ENCODE measurements around the gene TRIM28.

The TRIM28 gene

DNA sequence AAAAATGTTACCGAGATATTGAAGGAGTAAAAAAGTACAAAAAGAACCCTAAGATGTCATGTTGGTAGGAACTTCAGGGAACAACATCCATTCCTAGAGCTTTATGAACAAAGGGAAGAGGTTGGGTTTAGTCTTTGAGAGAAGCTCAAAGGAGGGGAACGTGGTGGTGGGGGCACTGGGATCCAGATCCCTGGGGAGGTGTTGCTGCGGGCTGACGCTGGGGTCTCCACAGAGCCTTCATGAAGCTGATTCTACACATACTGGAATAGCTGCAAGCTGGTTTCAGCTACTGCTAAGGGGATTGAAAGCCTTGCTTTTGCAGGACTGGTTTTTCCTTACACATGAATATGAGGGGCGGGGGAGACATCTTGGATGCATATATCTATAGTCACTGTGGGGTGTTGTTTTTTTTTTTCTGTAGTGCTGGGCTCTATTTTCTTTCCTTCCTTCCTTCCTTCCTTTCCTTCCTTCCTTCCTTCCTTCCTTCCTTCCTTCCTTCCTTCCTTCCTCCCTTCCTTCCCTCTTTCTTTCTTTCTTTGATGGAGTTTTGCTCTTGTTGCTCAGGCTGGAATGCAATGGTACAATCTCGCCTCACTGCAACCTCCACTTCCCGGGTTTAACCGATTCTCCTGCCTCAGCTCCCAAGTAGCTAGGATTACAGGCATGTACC is 35.7 kb downstream of the TRIM28 start:
- H3K4me3 ChIP-seq (ENCODE audit: low read depth in 1 of 2, low read length in 2 of 2), result no peak overlapping the region
- H3K36me3 ChIP-seq (ENCODE audit: insufficient read depth, low read length), result peaks cover 22% of the 10 kb centered on the region
- no peak overlapping the region for H3K27ac ChIP-seq (ENCODE audit: low read depth, low read length)
- no peaks in the 10 kb centered on the region for H3K9me3 ChIP-seq (ENCODE audit: low read length)
- H3K27me3 ChIP-seq (ENCODE audit: control insufficient read depth in 1 of 2, insufficient read depth in 2 of 2, low read length in 2 of 2), result no peaks in the 10 kb centered on the region
- peaks cover 13% of the 10 kb centered on the region for H3K4me1 ChIP-seq (ENCODE audit: insufficient read depth, low read length)
- no peak overlapping the region for H3K9ac ChIP-seq (ENCODE audit: low read length)

DNA sequence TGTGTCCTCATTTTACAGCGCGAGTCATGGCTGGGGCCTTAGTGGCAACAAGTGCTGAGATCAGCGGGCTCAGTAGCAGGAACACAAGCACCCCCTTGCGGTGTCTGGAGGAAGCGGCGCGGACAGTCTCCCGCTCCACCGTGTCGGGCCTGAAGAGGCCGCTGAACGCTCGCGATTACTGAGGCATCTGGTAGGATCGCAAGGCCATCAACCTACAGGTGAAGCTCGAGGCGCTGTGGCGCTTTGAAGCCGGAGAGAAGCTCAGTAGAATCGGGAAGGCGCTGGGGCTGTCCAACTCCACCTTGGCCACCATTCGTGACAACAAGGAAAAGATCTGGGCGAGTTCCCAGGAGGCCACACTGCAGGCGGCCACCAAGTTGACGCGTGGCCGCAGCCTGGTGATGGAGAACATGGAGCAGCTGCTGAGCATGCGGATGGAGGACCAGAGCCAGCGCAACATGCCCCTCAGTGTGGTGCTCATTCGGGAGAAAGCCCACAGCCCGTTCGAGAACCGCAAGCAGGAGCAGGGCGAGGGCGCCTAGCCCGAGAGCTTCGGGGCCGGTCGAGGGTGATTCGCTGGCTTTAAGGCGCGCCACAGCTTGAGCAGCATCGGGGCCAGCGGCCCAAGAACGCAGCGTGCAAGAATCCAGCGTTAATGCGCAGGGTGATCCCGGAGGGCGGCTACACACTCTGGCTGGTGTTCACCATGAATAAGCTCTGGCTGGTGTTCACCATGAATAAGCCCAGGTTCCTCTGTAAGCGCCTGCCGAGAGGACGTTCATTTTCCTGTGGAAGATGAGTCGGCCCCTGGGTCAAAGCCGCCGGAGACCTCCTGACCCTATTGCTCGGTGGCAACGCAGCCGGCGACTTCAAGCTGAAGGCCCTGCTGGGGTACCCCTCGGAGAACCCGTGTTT is 37.6 kb downstream of the TRIM28 start:
- no peaks in the 10 kb centered on the region for H3K27me3 ChIP-seq (ENCODE audit: control insufficient read depth in 1 of 2, insufficient read depth in 2 of 2, low read length in 2 of 2)
- no peaks in the 10 kb centered on the region for H3K9me3 ChIP-seq (ENCODE audit: low read length)
- H3K27ac ChIP-seq (ENCODE audit: low read depth, low read length), result peak overlapping the region; percentile 78
- H3K4me1 ChIP-seq (ENCODE audit: insufficient read depth, low read length), result peaks cover 13% of the 10 kb centered on the region
- peak overlapping the region; percentile 21 for H3K9ac ChIP-seq (ENCODE audit: low read length)
- H3K4me3 ChIP-seq (ENCODE audit: low read depth in 1 of 2, low read length in 2 of 2), result peak overlapping the region in 1 of 2 donors; percentile 37
- peaks cover 22% of the 10 kb centered on the region for H3K36me3 ChIP-seq (ENCODE audit: insufficient read depth, low read length)

DNA sequence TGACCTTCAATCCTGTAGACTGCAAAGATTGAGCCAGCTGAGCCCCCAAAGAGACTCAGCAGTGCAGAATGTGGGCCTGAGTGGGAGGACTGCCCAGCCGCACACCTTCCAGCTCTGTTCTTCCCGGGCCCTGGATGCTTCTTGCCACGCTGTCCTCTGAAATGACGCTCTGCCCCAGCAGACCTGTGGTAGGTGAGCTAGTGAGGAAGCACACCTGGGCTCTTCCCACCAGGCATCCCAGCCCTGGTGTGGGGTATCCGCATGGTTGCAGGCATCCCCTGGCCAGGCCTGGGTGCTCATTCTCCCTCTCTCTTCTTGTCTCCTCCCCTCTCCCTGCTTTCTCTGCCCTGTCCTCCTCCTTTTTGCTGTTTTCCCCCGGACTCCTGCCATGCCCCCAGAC is 39.1 kb downstream of the TRIM28 start:
- no peaks in the 10 kb centered on the region for H3K9me3 ChIP-seq (ENCODE audit: low read length)
- no peak overlapping the region for H3K27ac ChIP-seq (ENCODE audit: low read depth, low read length)
- no peak overlapping the region for H3K9ac ChIP-seq (ENCODE audit: low read length)
- H3K27me3 ChIP-seq (ENCODE audit: control insufficient read depth in 1 of 2, insufficient read depth in 2 of 2, low read length in 2 of 2), result no peaks in the 10 kb centered on the region
- H3K4me3 ChIP-seq (ENCODE audit: low read depth in 1 of 2, low read length in 2 of 2), result no peak overlapping the region
- H3K4me1 ChIP-seq (ENCODE audit: insufficient read depth, low read length), result peaks cover 13% of the 10 kb centered on the region
- peaks cover 22% of the 10 kb centered on the region for H3K36me3 ChIP-seq (ENCODE audit: insufficient read depth, low read length)

DNA sequence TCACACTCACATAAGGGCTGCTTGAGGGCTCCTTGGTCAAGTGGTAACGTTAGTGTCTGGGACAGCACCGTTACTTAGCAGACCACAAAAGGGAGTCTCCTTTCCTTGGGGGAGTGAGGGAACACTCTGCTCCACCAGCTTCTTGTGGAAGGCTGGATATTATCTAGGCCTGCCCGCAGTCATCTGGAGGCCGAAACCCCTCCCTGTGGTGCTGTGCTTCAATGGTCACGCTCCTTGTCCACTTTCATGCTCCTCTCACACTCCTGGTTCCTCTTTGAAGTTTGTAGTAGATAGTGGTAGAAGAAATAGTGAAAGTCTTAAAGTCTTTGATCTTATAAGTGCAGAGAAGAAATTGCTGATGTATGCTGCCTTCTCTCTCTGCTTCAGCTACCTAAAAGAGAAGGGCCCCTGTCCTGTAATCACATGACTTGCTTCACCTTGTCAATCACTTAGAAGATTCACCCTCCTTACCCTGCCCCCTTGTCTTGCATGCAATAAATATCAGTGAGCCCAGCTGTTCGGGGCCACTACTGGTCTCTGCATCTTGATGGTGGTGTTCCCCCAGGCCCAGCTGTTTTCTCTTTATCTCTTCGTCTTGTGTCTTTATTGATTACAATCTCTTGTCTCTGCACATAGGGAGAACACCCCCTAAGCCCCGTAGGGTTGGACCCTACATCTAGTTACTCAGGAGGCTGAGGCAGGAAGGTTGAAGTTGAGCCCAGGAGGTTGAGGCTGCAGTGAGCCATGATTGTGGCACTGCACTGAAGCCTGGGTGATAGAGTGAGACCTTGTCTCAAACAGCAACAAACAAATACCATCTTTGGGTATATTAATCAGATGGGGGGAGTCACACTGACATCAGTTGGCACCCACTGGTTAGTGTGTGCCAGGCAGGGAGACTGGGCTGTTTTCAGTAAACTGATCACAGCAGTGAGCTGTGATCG is 40.9 kb downstream of the TRIM28 start:
- Histone ChIP-seq H3K4me1 (ENCODE audit: insufficient read depth, low read length) (peaks cover 13% of the 10 kb centered on the region), H3K9ac (ENCODE audit: low read length) (no peak overlapping the region), H3K27me3 (ENCODE audit: control insufficient read depth in 1 of 2, insufficient read depth in 2 of 2, low read length in 2 of 2) (no peaks in the 10 kb centered on the region), H3K4me3 (ENCODE audit: low read depth in 1 of 2, low read length in 2 of 2) (no peak overlapping the region), H3K9me3 (ENCODE audit: low read length) (no peaks in the 10 kb centered on the region), H3K36me3 (ENCODE audit: insufficient read depth, low read length) (peaks cover 22% of the 10 kb centered on the region), H3K27ac (ENCODE audit: low read depth, low read length) (no peak overlapping the region)

DNA sequence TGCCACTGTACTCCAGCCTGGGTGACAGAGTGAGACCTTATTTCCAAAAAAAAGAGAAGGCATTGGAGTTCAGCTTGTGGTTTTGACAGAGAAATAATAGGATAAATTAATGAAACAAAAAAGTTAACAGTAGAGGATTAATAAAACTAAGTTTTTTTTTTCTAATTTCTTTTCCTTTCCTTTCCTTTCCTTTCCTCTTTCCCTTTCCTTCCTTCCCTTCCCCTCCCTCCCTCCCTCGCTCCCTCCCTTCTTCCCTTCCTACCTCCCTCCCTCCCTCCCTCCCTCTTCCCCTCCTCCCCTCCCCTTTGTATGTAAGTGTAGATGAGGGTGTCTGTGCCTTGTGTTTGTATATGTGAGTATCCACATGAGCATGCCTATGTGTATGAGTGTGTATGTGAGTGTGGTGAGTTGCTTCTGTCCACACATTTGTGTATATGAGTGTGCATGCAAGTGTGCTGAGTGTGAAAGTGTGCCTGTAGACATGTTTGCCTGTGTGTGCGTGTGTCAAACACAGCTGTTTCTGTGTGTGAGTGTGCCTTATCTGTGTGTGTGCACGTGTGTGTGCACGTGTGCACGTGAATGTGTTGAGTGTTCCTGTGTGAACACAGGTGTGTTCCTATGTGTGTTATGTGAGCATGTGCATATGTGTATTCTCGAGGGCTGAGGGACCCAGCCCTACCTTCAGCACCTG is 41.7 kb downstream of the TRIM28 start:
- Histone ChIP-seq H3K9ac (ENCODE audit: low read length) (no peak overlapping the region), H3K4me3 (ENCODE audit: low read depth in 1 of 2, low read length in 2 of 2) (no peak overlapping the region), H3K4me1 (ENCODE audit: insufficient read depth, low read length) (peaks cover 13% of the 10 kb centered on the region), H3K36me3 (ENCODE audit: insufficient read depth, low read length) (peaks cover 22% of the 10 kb centered on the region), H3K9me3 (ENCODE audit: low read length) (no peaks in the 10 kb centered on the region), H3K27ac (ENCODE audit: low read depth, low read length) (no peak overlapping the region), H3K27me3 (ENCODE audit: control insufficient read depth in 1 of 2, insufficient read depth in 2 of 2, low read length in 2 of 2) (no peaks in the 10 kb centered on the region)

DNA sequence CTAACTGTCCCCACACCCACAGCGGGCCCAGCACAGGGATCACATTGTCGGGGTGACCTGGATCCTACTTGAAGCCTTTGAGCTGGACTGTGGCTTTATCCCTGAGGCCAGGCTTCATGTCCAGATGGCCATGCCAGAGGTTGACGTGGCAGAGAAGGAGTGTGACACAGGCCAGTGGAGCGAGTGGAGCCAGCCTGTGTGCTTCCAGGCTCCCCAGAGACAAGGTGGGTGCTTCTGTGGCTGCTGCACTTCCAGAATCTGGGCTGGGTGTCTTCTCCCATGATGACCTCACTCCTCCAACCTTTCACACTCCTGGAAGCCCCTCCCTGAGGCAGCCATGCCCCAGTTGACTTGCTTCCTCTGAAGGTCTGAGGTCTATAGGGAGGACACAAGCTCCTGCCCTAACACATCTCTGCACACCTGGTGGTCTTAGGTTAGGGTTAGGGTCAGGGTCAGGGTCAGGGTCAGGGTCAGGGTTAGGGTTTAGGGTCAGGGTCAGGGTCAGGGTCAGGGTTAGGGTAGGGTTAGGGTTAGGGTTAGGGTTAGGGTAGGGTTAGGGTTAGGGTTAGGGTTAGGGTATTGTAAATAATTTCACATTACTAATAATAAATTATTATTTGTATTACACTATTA is 42.4 kb downstream of the TRIM28 start:
- H3K27me3 ChIP-seq (ENCODE audit: control insufficient read depth in 1 of 2, insufficient read depth in 2 of 2, low read length in 2 of 2), result no peaks in the 10 kb centered on the region
- no peak overlapping the region for H3K9ac ChIP-seq (ENCODE audit: low read length)
- H3K9me3 ChIP-seq (ENCODE audit: low read length), result no peaks in the 10 kb centered on the region
- H3K36me3 ChIP-seq (ENCODE audit: insufficient read depth, low read length), result peaks cover 22% of the 10 kb centered on the region
- H3K27ac ChIP-seq (ENCODE audit: low read depth, low read length), result no peak overlapping the region
- no peak overlapping the region for H3K4me3 ChIP-seq (ENCODE audit: low read depth in 1 of 2, low read length in 2 of 2)
- H3K4me1 ChIP-seq (ENCODE audit: insufficient read depth, low read length), result peaks cover 7% of the 10 kb centered on the region

Data from muscle layer of colon (tissue), 2 donors.